ENCODE measurements around the gene TXNL4A.

TXNL4A gene

GRCh38 chr18:79934311-79935097 is 53.9 kb downstream of the TXNL4A start:
- FAIRE-seq, result no peak

- FAIRE-seq, result no peak
Measured at GRCh38 chr18:79933765-79934164, 54.6 kb downstream of the TXNL4A start.

GRCh38 chr18:79932907-79933306 is 55.5 kb downstream of the TXNL4A start:
- FAIRE-seq, result no peak

GRCh38 chr18:79931475-79931874 is 56.9 kb downstream of the TXNL4A start:
- FAIRE-seq, result no peak

GRCh38 chr18:79930020-79930642 is 58.2 kb downstream of the TXNL4A start:
- no peak for FAIRE-seq

GRCh38 chr18:79928563-79928960 is 59.8 kb downstream of the TXNL4A start:
- no peak for FAIRE-seq

GRCh38 chr18:79927607-79928562 is 60.5 kb downstream of the TXNL4A start:
- no peak for FAIRE-seq

- no peak for FAIRE-seq
Measured at GRCh38 chr18:79926715-79927606, 61.4 kb downstream of the TXNL4A start.

GRCh38 chr18:79926306-79926705 is 62.1 kb downstream of the TXNL4A start:
- FAIRE-seq, result no peak

- no peak for FAIRE-seq
Measured at GRCh38 chr18:79924814-79925731, 63.3 kb downstream of the TXNL4A start.

GRCh38 chr18:79923896-79924585 is 64.3 kb downstream of the TXNL4A start:
- no peak for FAIRE-seq

GRCh38 chr18:79922971-79923411 is 65.4 kb downstream of the TXNL4A start:
- no peak for FAIRE-seq

GRCh38 chr18:79921984-79922965 is 66.1 kb downstream of the TXNL4A start:
- FAIRE-seq, result no peak

Measured in endometrium (tissue), 2 donors.